Activated CD4-positive, alpha-beta T cell treated with anti-CD3 and anti-CD28 coated beads, Interleukin-2, amount 50 U/mL, for 16 hours (primary cell): ENCODE data around the gene SLC25A21.
"Not testable (repeated sequence)": the region's sequence is repeated elsewhere in the genome, so short reads cannot be mapped to it uniquely, and the experiment has no call there.

Experiments
- DNase-seq: peaks from one replicate; pipeline ENCODE4 v3.0.0-alpha.2; 2020

SLC25A21 gene

DNA sequence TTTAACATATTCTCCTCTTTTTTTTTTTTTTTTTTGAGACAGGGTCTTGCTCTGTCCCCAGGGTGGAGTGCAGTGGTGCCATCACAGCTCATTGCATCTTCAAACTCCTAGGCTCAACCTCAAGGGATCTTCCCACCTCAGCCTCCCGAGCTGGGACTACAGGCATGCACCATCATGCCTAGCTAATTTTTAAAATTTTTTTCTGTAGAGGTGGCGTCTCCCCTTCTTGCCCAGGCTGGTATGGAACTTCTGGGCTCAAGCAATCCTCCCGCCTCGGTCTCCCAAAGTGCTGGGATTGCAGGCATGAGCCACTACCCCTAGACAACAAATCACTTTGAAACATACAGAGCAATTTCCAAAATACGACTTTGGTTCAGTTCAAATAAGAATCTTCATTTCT is 355.9 kb downstream of the SLC25A21 start:
- DNase-seq = no peak

DNA sequence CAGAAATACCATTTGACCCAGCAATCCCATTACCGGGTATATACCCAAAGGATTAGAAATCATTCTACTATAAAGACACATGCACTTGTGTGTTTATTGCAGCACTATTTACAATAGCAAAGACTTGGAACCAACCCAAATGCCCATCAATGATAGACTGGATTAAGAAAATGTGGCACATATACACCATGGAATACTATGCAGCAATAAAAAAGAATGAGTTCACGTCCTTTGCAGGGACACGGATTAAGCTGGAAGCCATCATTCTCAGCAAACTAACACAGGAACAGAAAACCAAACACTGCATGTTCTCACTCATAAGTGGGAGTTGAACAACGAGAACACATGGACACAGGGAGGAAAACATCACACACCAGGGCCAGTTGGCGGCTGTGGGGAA is 357.6 kb downstream of the SLC25A21 start:
- DNase-seq = not testable (repeated sequence)

DNA sequence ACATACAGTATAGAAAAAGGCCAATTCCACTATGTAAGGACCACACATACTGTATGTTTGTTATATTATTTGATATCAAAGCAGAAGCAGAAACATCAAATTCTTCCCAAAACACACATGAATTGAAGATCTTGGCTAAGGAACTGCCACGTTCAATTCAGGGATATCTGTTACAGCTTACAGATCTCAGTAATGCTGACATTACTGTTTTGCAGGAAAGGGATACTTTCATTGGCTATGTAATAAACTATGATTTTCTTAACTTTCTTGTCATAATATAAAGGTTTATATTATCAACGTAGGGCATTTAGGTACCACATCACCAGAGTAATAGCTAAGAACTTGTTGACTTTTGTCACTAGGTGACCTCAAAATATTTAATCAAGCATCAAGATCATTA is 362.2 kb downstream of the SLC25A21 start:
- DNase-seq = no peak

- no peak for DNase-seq
Observed at GRCh38 chr14:36807727-36808126, 364.7 kb downstream of the SLC25A21 start.

DNA sequence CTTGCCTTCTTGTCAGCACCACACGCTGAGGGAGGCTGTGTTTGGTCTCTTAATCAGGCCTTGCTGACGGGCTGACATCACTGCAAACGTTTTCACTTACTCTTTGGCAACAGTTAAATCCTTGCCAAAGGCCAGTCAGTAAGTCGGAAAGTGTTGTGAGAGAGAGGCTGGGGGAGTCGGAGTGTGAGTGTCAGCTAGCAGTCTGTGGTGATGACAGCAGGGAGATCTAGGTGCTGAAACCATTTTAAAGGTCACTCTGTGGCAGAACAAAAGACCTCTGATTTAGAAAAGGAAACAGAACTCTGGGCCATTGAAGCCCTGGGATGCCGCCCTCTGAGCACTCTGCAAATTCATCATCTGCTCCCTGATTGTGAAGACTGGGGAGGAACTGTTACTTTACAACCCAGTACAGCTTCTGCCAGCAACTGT is 367.3 kb downstream of the SLC25A21 start:
- no peak for DNase-seq

- no peak for DNase-seq
Observed at GRCh38 chr14:36797634-36798033, 374.8 kb downstream of the SLC25A21 start.

- DNase-seq = no peak
Observed at GRCh38 chr14:36791402-36791801, 381.0 kb downstream of the SLC25A21 start.

- no peak for DNase-seq
Observed at GRCh38 chr14:36785511-36785910, 386.9 kb downstream of the SLC25A21 start.

- no peak for DNase-seq
Observed at GRCh38 chr14:36784541-36784940, 387.9 kb downstream of the SLC25A21 start.

GRCh38 chr14:36781897-36782296 is 390.5 kb downstream of the SLC25A21 start:
- no peak for DNase-seq

DNA sequence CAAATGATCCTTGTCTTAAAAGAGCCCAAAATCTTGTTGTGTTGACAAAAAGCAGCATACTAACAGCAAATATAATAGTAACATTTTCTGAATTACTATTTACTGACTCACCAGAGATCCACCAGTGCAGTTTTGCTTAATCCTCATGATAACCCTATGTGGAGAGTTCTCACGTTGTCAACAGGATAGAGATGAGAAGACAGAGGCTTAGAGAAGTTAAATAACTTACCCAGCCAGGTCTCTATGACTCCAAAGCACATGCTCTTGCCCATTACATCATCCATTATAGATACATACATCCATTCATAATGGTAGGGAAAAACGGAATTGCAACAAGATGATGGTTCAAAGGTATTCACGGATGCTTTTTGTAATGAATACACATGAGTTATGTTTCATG is 398.8 kb downstream of the SLC25A21 start:
- DNase-seq = no peak

DNA sequence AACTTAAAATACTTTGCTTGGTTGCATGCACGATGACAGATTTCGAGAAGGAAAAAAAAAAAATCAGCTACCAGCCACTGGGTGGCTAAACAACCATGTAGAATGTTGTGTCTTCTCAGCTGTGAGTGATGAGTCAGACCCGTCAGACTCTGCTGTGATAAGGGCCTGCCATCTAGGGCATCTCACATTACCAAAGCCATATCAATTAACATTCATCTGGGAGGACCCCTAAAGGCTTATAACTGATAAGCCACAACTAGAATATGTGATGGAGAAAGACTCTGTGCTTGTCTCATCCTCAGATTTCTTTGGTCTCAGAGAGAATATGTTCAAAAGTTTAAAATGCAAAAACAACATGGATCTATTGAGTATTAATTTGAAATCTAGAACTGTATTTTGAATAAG is 399.3 kb downstream of the SLC25A21 start:
- no peak for DNase-seq

DNA sequence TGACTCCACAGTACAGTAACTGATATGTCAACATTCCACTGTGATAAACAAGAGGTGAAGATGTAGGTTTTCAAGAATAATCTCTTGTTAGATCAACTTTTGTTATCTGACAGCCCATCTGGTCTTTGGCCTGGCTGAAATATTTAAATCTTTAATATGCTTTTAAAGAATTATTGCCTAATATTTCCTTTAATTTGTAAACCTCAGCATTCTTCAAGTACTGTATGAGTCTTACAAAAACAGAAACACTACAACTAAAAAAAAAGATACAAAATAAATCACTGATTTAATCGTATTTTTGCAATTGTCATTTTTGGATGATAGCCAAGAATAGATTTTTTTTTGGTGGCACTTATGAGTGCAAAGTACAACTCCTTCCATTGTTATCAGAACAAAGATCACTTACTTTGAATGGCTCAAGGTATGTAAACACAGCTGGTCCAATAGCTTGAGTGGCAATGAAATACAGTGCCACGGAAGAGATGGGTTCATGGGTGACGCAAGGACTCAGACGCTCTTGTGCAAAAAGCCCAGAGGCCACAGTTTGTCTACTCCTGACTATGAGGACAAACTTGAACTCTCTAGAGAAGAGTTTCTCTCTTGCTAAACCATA is 401.3 kb downstream of the SLC25A21 start:
- no peak for DNase-seq

GRCh38 chr14:36768638-36769337 is 403.6 kb downstream of the SLC25A21 start:
- DNase-seq = no peak

GRCh38 chr14:36767603-36768281 is 404.7 kb downstream of the SLC25A21 start:
- no peak for DNase-seq

- DNase-seq = no peak
Observed at GRCh38 chr14:36766974-36767373, 405.4 kb downstream of the SLC25A21 start.

- no peak for DNase-seq
Observed at GRCh38 chr14:36757734-36758601, 414.4 kb downstream of the SLC25A21 start.

DNA sequence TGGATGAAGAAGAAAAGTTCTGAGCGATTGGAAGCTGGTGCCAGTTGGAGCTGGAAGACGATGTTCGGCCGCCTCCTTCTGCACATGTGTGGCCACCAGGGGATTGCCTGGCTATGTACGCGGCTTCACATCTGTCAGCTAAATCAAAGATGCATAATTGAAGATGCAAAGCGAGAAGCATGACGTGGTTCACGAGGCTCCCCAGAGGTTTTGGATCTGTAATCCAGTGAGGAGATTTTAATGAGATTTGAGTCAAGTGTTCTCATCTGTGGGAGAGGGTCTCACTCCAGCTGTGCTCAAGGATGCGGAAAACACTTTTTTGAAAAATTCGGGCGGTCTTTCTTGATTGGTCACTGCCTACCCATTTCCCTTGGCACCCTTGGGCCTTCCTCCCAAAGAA is 416.2 kb downstream of the SLC25A21 start:
- no peak for DNase-seq

DNA sequence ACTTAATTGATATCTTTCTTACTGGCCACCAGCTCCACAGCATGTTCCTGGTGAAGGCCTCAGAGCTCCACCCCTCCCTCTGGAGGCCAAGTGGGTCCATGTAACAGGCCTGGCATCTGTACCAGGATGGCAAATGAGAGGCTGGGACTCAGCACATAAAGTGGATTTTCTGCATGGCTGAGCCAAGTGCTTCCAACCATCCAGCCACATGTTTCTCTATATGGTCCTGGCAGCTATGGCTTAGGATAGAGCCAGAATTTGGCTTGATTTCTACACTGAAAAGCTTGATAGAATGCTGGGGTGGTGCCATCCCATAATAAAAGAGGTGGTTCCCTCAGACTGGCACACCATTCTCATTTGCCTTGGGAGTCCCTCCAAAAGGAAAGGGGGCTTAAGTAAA is 416.6 kb downstream of the SLC25A21 start:
- no peak for DNase-seq

GRCh38 chr14:36751920-36752319 is 420.5 kb downstream of the SLC25A21 start:
- no peak for DNase-seq

DNA sequence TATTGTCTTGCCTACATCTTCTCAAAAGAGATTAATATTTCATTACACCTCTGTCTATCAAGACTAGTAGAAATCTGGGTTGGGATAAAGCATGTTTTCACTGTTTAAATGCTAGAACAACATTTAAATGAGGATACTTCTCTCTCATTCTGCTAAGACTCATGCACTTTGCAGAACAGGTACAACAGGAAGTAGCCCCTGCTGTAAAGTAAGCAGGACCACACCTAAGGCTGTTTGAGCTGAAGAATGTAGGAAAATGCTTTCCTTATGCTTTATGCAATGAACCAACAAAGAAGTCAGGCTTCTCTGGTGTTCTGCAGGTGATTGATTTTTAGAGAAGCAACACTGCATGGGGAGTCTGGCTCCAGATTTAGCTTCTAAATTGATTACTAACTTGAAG is 421.3 kb downstream of the SLC25A21 start:
- DNase-seq = no peak

- no peak for DNase-seq
Observed at GRCh38 chr14:36750244-36750643, 422.2 kb downstream of the SLC25A21 start.

DNA sequence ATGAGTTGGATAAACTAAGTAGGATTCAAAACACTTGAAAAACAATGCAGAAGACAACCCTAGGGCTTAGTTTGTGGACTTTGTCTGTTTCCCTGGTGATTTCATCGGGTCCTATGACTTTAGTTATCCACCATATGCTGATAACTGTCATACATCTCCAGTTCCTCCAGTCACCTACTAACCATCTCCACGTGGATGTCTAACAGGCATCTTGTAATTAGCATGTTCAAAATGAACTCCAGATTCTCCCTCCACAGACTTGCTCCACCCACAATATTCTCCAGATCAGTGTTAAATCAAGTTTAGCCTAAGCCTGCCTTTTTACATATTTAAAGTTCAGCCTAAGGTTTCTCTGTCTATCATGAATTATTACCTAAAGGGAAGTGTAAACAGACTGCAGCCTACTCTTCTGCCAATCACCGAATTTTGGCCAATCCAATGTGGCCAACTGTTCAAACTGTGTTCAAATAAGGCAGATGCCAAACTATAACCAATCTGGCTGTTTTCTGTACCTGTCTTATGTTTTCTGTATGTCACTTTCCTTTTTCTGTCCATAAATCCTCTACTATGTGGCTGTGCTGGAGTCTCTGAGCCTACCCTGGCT is 423.7 kb downstream of the SLC25A21 start:
- no peak for DNase-seq
